CD8-positive, alpha-beta memory T cell (primary cell): ENCODE results near the gene SPAG7. TPM values are rescaled to one million over a fixed set of nuclear protein-coding genes. Genes with fewer than 3 reads are reported as not detected.

ENCODE experiments used
- CTCF ChIA-PET: fragments of 350-600 bp; sonication (Branson Sonifier 250); formaldehyde crosslinking; loops from one replicate; lab custom pipeline; 2021; ENCODE audit warnings: antibody characterized with exemption; lab: Charles Lee
- POLR2A ChIA-PET: fragments of 350-600 bp; sonication (Branson Sonifier 250); formaldehyde crosslinking; loops from one replicate; lab custom pipeline; 2021; ENCODE audit warnings: antibody characterized with exemption; lab: Charles Lee
- DNase-seq, 5 donors: peaks; one replicate each; pipeline versions ENCODE4 v3.0.0 to v3.0.0-alpha.2; 2020 to 2022; ENCODE audit warnings: mixed read lengths in 1 of 5
- H3K27ac ChIP-seq: one replicate; pipeline ENCODE4 v1.7.0; 2013; ENCODE audit warnings: low read depth, mild to moderate bottlenecking, low read length, moderate library complexity
- H3K27me3 ChIP-seq: 2 replicates; pipeline ENCODE4 v1.7.0; 2013; ENCODE audit warnings: low read length, mild to moderate bottlenecking; ENCODE audit not compliant: insufficient read depth, poor library complexity, severe bottlenecking
- H3K36me3 ChIP-seq: 2 replicates; pipeline ENCODE4 v1.7.0; 2013; ENCODE audit warnings: mild to moderate bottlenecking, low read length, moderate library complexity; ENCODE audit not compliant: insufficient read depth
- H3K4me1 ChIP-seq: 2 replicates; pipeline ENCODE4 v1.7.0; 2013; ENCODE audit warnings: mild to moderate bottlenecking, low read length, moderate library complexity; ENCODE audit not compliant: insufficient read depth
- H3K4me3 ChIP-seq: 2 replicates; pipeline ENCODE4 v1.7.0; 2013; ENCODE audit warnings: mild to moderate bottlenecking, low read length
- H3K9me3 ChIP-seq: 2 replicates; pipeline ENCODE4 v1.7.0; 2013; ENCODE audit warnings: mild to moderate bottlenecking, low read length
- H3K27ac Mint-ChIP-seq, 8 donors: one replicate each; pipeline ENCODE4 v1.8.0; 2020 to 2021; ENCODE audit warnings: mixed read lengths in 8 of 8, mild to moderate bottlenecking in 6 of 8, inconsistent platforms in 3 of 8, moderate library complexity in 3 of 8
- H3K27me3 Mint-ChIP-seq, 2 donors: one replicate each; pipeline ENCODE4 v1.8.0; 2020 to 2021; ENCODE audit warnings: mixed read lengths in 2 of 2, mild to moderate bottlenecking in 1 of 2, moderate library complexity in 1 of 2
- H3K36me3 Mint-ChIP-seq, 3 donors: one replicate each; pipeline ENCODE4 v1.8.0; 2020 to 2021; ENCODE audit warnings: mixed read lengths in 3 of 3, inconsistent platforms in 1 of 3, mild to moderate bottlenecking in 1 of 3
- H3K4me1 Mint-ChIP-seq, 3 donors: one replicate each; pipeline ENCODE4 v1.8.0; 2020 to 2021; ENCODE audit warnings: mixed read lengths in 3 of 3, inconsistent platforms in 1 of 3, mild to moderate bottlenecking in 1 of 3
- H3K4me3 Mint-ChIP-seq, 7 donors: one replicate each; pipeline ENCODE4 v1.8.0; 2020 to 2021; ENCODE audit warnings: mixed read lengths in 7 of 7, mild to moderate bottlenecking in 6 of 7, moderate library complexity in 4 of 7, inconsistent platforms in 2 of 7
- H3K9me3 Mint-ChIP-seq, 5 donors: one replicate each; pipeline ENCODE4 v1.8.0; 2020 to 2022; ENCODE audit warnings: mixed read lengths in 5 of 5, mild to moderate bottlenecking in 3 of 5, moderate library complexity in 2 of 5, inconsistent platforms in 1 of 5
- polyA plus RNA-seq: library from polyadenylated mRNA; unstranded; fragments of 300-500 nt; fragmentation: Illumina TruSeq; gene quantifications from one replicate; pipeline ENCODE4 v1.2.3, GENCODE V29; 2021
- total RNA-seq, 2 experiments: library from RNA; stranded (reverse); gene quantifications; one replicate each; pipeline ENCODE4 v1.2.3, GENCODE V29; 2021

The SPAG7 gene
- total and polyA plus RNA-seq, 3 experiments from 2014 or later: 63.4 to 112 (median 64.2) TPM

- no peak for DNase-seq
- peaks cover 38% of the 10 kb centered on the region for H3K36me3 ChIP-seq
- no peak overlapping the region for H3K4me3 Mint-ChIP-seq
Observed at GRCh38 chr17:4973256-4974114, 5.9 kb upstream of the SPAG7 start.

GRCh38 chr17:4972752-4973151 lies 5.1 kb upstream of the SPAG7 start:
- Mint-ChIP-seq H3K27ac (peak overlapping the region in 4 of 8 donors; percentile 16 to 52 (median 28)), H3K36me3 (peaks cover 0 to 75% (median 13%) of the 10 kb centered on the region in 3 donors), H3K9me3 (no peaks in the 10 kb centered on the region), H3K27me3 (no peaks in the 10 kb centered on the region), H3K4me1 (peaks cover 4 to 10% (median 8%) of the 10 kb centered on the region in 3 donors), H3K4me3 (no peak overlapping the region)
- POLR2A ChIA-PET: no interaction called here
- no peak overlapping the region for H3K4me3 ChIP-seq
- no peaks in the 10 kb centered on the region for H3K27me3 ChIP-seq
- no peak for DNase-seq
- peaks cover 12% of the 10 kb centered on the region for H3K4me1 ChIP-seq
- H3K9me3 ChIP-seq: no peaks in the 10 kb centered on the region
- H3K27ac ChIP-seq: no peak overlapping the region
- CTCF ChIA-PET: interaction anchor here (0.9 kb wide), 1 partner anchor 63 kb away, joined by 3 read pairs; no protein-coding TSS in a partner anchor
- H3K36me3 ChIP-seq: peaks cover 31% of the 10 kb centered on the region

More at GRCh38 chr17:4973256-4974114, 5.9 kb upstream of the SPAG7 start:
- H3K4me3 ChIP-seq: no peak overlapping the region
- H3K9me3 ChIP-seq: no peaks in the 10 kb centered on the region
- H3K4me1 ChIP-seq: peaks cover 10% of the 10 kb centered on the region
- Mint-ChIP-seq H3K4me1 (peaks cover 4 to 10% (median 8%) of the 10 kb centered on the region in 3 donors), H3K36me3 (peaks cover 0 to 82% (median 13%) of the 10 kb centered on the region in 3 donors), H3K9me3 (no peaks in the 10 kb centered on the region), H3K27me3 (no peaks in the 10 kb centered on the region), H3K27ac (peak overlapping the region in 5 of 8 donors; percentile 16 to 52 (median 30))
- POLR2A ChIA-PET: no interaction called here
- no peak overlapping the region for H3K27ac ChIP-seq
- H3K27me3 ChIP-seq: no peaks in the 10 kb centered on the region
- CTCF ChIA-PET: interaction anchor here (0.9 kb wide), 1 partner anchor 64 kb away, joined by 3 read pairs; no protein-coding TSS in a partner anchor

DNA sequence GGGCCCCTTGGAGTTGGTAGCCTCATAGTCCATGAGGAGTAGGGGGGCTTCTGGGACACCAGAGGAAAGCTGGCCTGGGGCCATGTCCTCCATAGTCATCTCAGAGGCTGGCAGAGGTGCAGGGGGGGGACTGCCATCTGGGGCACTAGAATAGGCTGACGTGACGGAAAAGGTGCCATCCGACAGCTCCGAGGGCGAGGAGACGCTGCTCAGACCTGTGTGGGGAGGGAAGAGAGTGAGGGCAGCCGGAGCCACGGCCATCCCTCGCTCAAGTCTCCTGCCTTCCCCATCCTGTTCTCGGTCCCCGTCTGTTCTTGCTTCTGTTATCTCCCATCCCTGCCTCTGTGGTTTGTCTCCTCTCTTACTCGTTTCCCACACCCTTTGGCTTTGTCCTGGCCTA lies 4.7 kb upstream of the SPAG7 start:
- POLR2A ChIA-PET: interaction anchor here (0.7 kb wide), 1 partner anchor 21 kb away, joined by 3 read pairs; the partner anchor contains the start of gene ENO3
- Histone ChIP-seq H3K36me3 (peaks cover 26% of the 10 kb centered on the region), H3K9me3 (no peaks in the 10 kb centered on the region), H3K4me3 (no peak overlapping the region), H3K4me1 (peaks cover 12% of the 10 kb centered on the region), H3K27me3 (no peaks in the 10 kb centered on the region), H3K27ac (no peak overlapping the region)
- Mint-ChIP-seq H3K36me3 (peaks cover 0 to 70% (median 13%) of the 10 kb centered on the region in 3 donors), H3K9me3 (no peaks in the 10 kb centered on the region), H3K27me3 (no peaks in the 10 kb centered on the region), H3K4me1 (peaks cover 4 to 10% (median 8%) of the 10 kb centered on the region in 3 donors), H3K27ac (peak overlapping the region in 2 of 8 donors; percentile 18 to 94), H3K4me3 (no peak overlapping the region)
- CTCF ChIA-PET: no interaction called here
- DNase-seq: no peak

DNA sequence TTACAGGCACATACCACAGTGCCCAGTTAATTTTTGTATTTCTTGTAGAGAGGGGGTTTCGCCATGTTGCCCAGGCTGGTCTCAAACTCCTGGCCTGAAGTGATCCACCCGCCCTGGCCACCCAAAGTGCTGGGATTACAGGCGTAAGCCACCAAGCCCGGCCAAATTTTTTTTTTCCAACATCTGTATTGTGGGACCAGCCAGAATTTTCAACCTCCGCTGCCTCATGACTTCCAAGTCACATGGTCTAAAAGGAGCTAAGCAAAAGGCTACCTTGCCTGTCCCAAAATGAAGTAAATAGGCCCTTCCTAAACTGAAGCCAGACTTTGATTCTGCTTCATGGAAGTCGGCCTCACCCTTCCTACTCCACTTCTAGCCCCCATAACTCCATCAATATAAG lies 4.2 kb upstream of the SPAG7 start:
- H3K27ac ChIP-seq: no peak overlapping the region
- POLR2A ChIA-PET: interaction anchor here (0.7 kb wide), 1 partner anchor 21 kb away, joined by 3 read pairs; the partner anchor contains the start of gene ENO3
- CTCF ChIA-PET: interaction anchor here (1.3 to 1.9 kb wide), 3 partner anchors 9 to 91 kb away, joined by 3 to 13 read pairs (median 4); no protein-coding TSS in a partner anchor
- H3K4me1 Mint-ChIP-seq: peaks cover 4 to 10% (median 8%) of the 10 kb centered on the region in 3 donors
- peaks cover 12% of the 10 kb centered on the region for H3K4me1 ChIP-seq
- H3K4me3 Mint-ChIP-seq: no peak overlapping the region
- H3K9me3 ChIP-seq: no peaks in the 10 kb centered on the region
- peaks cover 21% of the 10 kb centered on the region for H3K36me3 ChIP-seq
- no peak overlapping the region for H3K4me3 ChIP-seq
- no peaks in the 10 kb centered on the region for H3K27me3 Mint-ChIP-seq
- H3K9me3 Mint-ChIP-seq: no peaks in the 10 kb centered on the region
- no peaks in the 10 kb centered on the region for H3K27me3 ChIP-seq
- peak overlapping the region in 3 of 8 donors; percentile 18 to 71 (median 57) for H3K27ac Mint-ChIP-seq
- H3K36me3 Mint-ChIP-seq: peaks cover 0 to 65% (median 11%) of the 10 kb centered on the region in 3 donors
- no peak for DNase-seq

DNA sequence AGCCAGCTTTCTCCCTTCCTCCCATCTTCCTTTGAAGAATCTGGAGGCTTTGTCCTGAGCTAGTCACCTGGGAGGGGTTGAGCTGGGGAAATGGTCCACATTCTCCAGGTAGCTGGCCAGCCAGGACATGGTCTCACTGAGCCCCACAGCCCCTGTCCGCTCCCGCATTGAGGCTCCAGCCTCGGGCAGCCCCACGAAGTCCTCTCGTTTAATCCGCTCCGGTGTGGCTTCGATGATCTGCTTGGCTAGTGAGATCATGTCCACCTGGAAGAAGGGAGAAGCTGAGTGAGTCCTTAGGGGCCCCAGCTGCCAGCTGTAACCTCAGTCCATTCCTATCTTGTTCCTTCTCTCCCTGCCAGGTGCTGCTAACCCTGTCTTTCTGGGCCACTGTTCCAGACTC lies 2.7 kb upstream of the SPAG7 start:
- H3K9me3 Mint-ChIP-seq: no peaks in the 10 kb centered on the region
- Histone ChIP-seq H3K4me3 (no peak overlapping the region), H3K9me3 (no peaks in the 10 kb centered on the region), H3K4me1 (peaks cover 20% of the 10 kb centered on the region), H3K27me3 (no peaks in the 10 kb centered on the region), H3K36me3 (peaks cover 19% of the 10 kb centered on the region), H3K27ac (no peak overlapping the region)
- H3K27me3 Mint-ChIP-seq: no peaks in the 10 kb centered on the region
- ChIA-PET POLR2A (no interaction called here), CTCF (interaction anchor here (0.8 to 5.1 kb wide), 8 partner anchors 10 to 260 kb away, joined by 3 to 34 read pairs (median 4); partner anchors contain the start of genes ARRB2, CHRNE, RNF167 and SLC25A11)
- peaks cover 0 to 62% (median 10%) of the 10 kb centered on the region in 3 donors for H3K36me3 Mint-ChIP-seq
- peaks cover 14 to 18% (median 17%) of the 10 kb centered on the region in 3 donors for H3K4me1 Mint-ChIP-seq
- peak overlapping the region in 6 of 8 donors; percentile 22 to 94 (median 76) for H3K27ac Mint-ChIP-seq
- peak overlapping the region in 3 of 7 donors; percentile 48 to 63 (median 48) for H3K4me3 Mint-ChIP-seq
- DNase-seq: no peak

DNA sequence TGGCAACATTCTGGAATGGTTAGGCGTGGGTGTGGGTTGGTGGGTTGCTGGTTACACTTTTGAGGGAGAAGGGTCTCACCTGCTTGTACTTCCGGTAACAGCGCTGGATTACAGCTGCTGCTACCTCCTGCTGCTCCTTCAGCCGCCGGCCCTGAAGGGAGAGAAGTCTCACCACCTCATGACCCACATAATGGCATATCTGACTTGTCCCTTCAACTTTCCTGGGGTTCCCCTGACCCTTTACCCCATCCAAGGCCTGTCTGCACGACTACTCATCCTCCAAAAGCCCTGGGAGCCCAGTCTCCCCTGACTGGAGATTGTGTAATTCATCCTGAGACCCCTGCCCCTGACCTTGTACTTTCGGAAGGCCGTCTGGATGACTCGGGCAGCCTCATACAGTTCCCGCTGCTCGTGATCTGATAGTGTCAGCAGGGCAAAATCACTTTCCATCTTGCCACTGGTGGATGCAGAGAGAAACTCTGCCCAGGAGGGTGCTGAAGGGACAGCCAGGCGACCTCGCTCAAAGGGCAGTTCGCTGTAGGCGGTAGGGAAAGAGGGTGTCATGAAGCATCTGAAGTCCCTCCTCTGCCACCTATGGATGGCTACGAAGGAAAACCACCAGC lies 2.0 kb upstream of the SPAG7 start:
- POLR2A ChIA-PET: interaction anchor here (3.4 to 5.2 kb wide), 2 partner anchors 19 to 28 kb away, joined by 18 to 187 read pairs; partner anchors contain the start of genes ENO3, INCA1, KIF1C and PFN1
- peaks cover 0 to 57% (median 6%) of the 10 kb centered on the region in 3 donors for H3K36me3 Mint-ChIP-seq
- no peak overlapping the region for H3K4me3 ChIP-seq
- no peaks in the 10 kb centered on the region for H3K9me3 ChIP-seq
- H3K27ac Mint-ChIP-seq: peak overlapping the region in 4 of 8 donors; percentile 30 to 93 (median 78)
- H3K4me1 Mint-ChIP-seq: peaks cover 16 to 20% (median 17%) of the 10 kb centered on the region in 3 donors
- H3K27me3 Mint-ChIP-seq: no peaks in the 10 kb centered on the region
- no peaks in the 10 kb centered on the region for H3K9me3 Mint-ChIP-seq
- CTCF ChIA-PET: interaction anchor here (0.6 to 5.1 kb wide), 8 partner anchors 11 to 403 kb away, joined by 3 to 34 read pairs (median 10); partner anchors contain the start of genes CAMTA2, CHRNE, ENO3 and PFN1
- peaks cover 20% of the 10 kb centered on the region for H3K4me1 ChIP-seq
- peak overlapping the region; percentile 0 for H3K27ac ChIP-seq
- no peak for DNase-seq
- H3K27me3 ChIP-seq: no peaks in the 10 kb centered on the region
- H3K4me3 Mint-ChIP-seq: no peak overlapping the region
- H3K36me3 ChIP-seq: peaks cover 19% of the 10 kb centered on the region

- H3K4me3 ChIP-seq: no peak overlapping the region
- Mint-ChIP-seq H3K9me3 (no peaks in the 10 kb centered on the region), H3K27me3 (no peaks in the 10 kb centered on the region), H3K4me1 (peaks cover 16 to 20% (median 17%) of the 10 kb centered on the region in 3 donors), H3K36me3 (peaks cover 0 to 52% (median 6%) of the 10 kb centered on the region in 3 donors), H3K4me3 (no peak overlapping the region), H3K27ac (peak overlapping the region in 4 of 8 donors; percentile 78 to 93 (median 82))
- peak overlapping the region; percentile 59 for H3K27ac ChIP-seq
- ChIA-PET CTCF (interaction anchor here (0.6 to 5.1 kb wide), 7 partner anchors 19 to 402 kb away, joined by 3 to 34 read pairs (median 9); partner anchors contain the start of genes CAMTA2, CHRNE, ENO3 and PFN1), POLR2A (interaction anchor here (0.7 to 5.2 kb wide), 5 partner anchors 18 to 37 kb away, joined by 3 to 187 read pairs (median 3); partner anchors contain the start of genes ENO3, GP1BA, INCA1 and KIF1C)
- H3K4me1 ChIP-seq: peaks cover 20% of the 10 kb centered on the region
- no peak for DNase-seq
- H3K36me3 ChIP-seq: peaks cover 18% of the 10 kb centered on the region
- no peaks in the 10 kb centered on the region for H3K27me3 ChIP-seq
- no peaks in the 10 kb centered on the region for H3K9me3 ChIP-seq
Observed at GRCh38 chr17:4969047-4969550, 1.5 kb upstream of the SPAG7 start.
